ENCODE results near the gene RPTOR. TPM values are rescaled to one million over a fixed set of nuclear protein-coding genes. Genes with fewer than 3 reads are reported as not detected.
A peak's percentile ranks its signal among the peaks of the same experiment; 100 is the strongest.

RPTOR gene
- polyA plus RNA-seq, 4 donors, result 3.2 to 16.5 (median 10.1) TPM

GRCh38 chr17:80889231-80890195 lies 344.9 kb downstream of the RPTOR start:
- H3K36me3 ChIP-seq (ENCODE audit: control insufficient read depth in 3 of 3, insufficient read depth in 2 of 3, low read depth in 1 of 3, low read length in 3 of 3), result peaks cover 3 to 88% (median 8%) of the 10 kb centered on the region in 3 donors
- DNase-seq (no peak), FAIRE-seq (no peak)
- H3K4me3 ChIP-seq (ENCODE audit: low read depth in 1 of 3, low read length in 3 of 3), result no peak overlapping the region
- H3K27ac ChIP-seq (ENCODE audit: low read depth in 1 of 3, low read length in 2 of 3), result peak overlapping the region in 1 of 3 donors; percentile 28
- H3K4me1 ChIP-seq (ENCODE audit: control insufficient read depth in 3 of 3, insufficient read depth in 2 of 3, low read depth in 1 of 3, low read length in 2 of 3), result no peaks in the 10 kb centered on the region
- WGBS, 3 donors, result 80 to 91% (median 84%) methylated on average over 31 to 40 of the region's 40 CpGs
- no peaks in the 10 kb centered on the region for H3K27me3 ChIP-seq (ENCODE audit: control insufficient read depth in 3 of 3, insufficient read depth in 3 of 3, low read length in 3 of 3)
- H3K9me3 ChIP-seq (ENCODE audit: control insufficient read depth in 2 of 2, insufficient read depth in 1 of 2, low read depth in 1 of 2, low read length in 1 of 2), result no peaks in the 10 kb centered on the region

DNA sequence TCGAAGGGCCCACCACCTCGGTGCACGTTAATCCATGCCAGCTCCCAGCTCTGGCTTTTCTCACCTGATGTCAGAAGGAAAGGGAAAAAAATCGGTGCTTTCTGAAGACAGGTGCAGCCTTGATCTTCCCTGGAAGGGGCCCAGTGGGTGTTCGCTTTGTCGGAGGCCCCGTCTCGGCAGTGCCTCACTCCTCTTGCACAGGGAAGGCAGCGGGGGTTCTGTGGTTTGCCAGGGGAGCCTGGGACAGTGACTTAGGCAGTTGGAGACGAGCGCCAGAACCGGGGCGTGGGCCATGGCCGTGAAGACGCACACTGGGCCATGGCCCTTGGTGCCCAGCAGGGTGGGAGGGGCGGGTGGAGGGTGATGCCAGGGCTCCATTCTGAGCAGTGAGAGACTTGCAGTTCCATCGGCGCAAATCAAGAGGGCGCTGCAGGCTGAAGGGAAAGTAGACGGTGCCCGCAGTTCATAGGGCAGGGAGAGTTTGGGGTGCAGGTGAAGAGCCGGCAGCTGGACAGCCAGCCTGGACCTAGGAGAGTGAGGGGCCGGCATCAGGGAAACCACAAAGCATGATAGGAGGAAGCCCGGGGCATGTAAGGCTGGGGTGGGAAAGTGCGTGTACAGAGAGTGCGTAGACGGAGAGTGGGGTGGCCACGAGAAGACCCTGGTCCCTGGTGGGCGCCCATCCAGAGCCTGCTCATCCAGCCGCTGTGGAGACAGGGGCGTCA lies 345.7 kb downstream of the RPTOR start:
- peak overlapping the region in 1 of 3 donors; percentile 28 for H3K27ac ChIP-seq (ENCODE audit: low read depth in 1 of 3, low read length in 2 of 3)
- 89 to 95% (median 91%) methylated on average over 28 to 31 of the region's 31 CpGs for WGBS, 3 donors
- no peak overlapping the region for H3K4me3 ChIP-seq (ENCODE audit: low read depth in 1 of 3, low read length in 3 of 3)
- no peaks in the 10 kb centered on the region for H3K9me3 ChIP-seq (ENCODE audit: control insufficient read depth in 2 of 2, insufficient read depth in 1 of 2, low read depth in 1 of 2, low read length in 1 of 2)
- no peaks in the 10 kb centered on the region for H3K27me3 ChIP-seq (ENCODE audit: control insufficient read depth in 3 of 3, insufficient read depth in 3 of 3, low read length in 3 of 3)
- FAIRE-seq (no peak), DNase-seq (no peak)
- no peaks in the 10 kb centered on the region for H3K4me1 ChIP-seq (ENCODE audit: control insufficient read depth in 3 of 3, insufficient read depth in 2 of 3, low read depth in 1 of 3, low read length in 2 of 3)
- peaks cover 0 to 88% (median 5%) of the 10 kb centered on the region in 3 donors for H3K36me3 ChIP-seq (ENCODE audit: control insufficient read depth in 3 of 3, insufficient read depth in 2 of 3, low read depth in 1 of 3, low read length in 3 of 3)

DNA sequence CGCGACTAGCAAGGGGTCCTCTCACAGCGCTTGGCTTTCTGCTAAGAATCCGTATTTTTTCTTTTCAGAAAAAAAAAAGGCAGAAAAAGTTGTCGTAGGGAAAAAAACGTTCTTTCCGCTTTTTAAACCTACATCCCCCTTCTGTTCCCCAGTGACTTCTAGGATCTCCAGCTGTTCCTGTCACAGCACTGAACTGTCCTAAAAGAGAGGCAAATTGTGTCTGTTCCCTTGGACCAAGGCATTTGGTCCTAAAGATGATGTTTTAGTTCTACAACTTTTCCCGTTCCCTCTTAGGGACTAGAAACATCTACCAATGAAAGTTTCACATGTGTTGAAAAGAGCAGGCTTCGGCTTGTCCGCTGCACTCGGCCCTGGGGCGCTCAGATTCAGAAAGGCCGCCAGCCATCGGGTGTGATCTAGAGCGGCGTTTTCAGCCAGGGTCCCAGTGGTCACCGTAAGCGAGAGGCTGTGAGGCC lies 346.3 kb downstream of the RPTOR start:
- no peak for FAIRE-seq
- Histone ChIP-seq H3K36me3 (ENCODE audit: control insufficient read depth in 3 of 3, insufficient read depth in 2 of 3, low read depth in 1 of 3, low read length in 3 of 3) (peaks cover 0 to 87% (median 4%) of the 10 kb centered on the region in 3 donors), H3K27me3 (ENCODE audit: control insufficient read depth in 3 of 3, insufficient read depth in 3 of 3, low read length in 3 of 3) (no peaks in the 10 kb centered on the region), H3K4me1 (ENCODE audit: control insufficient read depth in 3 of 3, insufficient read depth in 2 of 3, low read depth in 1 of 3, low read length in 2 of 3) (no peaks in the 10 kb centered on the region), H3K27ac (ENCODE audit: low read depth in 1 of 3, low read length in 2 of 3) (peak overlapping the region in 2 of 3 donors; percentile 28 to 46), H3K9me3 (ENCODE audit: control insufficient read depth in 2 of 2, insufficient read depth in 1 of 2, low read depth in 1 of 2, low read length in 1 of 2) (no peaks in the 10 kb centered on the region), H3K4me3 (ENCODE audit: low read depth in 1 of 3, low read length in 3 of 3) (no peak overlapping the region)
- DNase-seq, result no peak
- WGBS, 3 donors, result 63 to 87% (median 74%) methylated on average over 18 of the region's 18 CpGs

DNA sequence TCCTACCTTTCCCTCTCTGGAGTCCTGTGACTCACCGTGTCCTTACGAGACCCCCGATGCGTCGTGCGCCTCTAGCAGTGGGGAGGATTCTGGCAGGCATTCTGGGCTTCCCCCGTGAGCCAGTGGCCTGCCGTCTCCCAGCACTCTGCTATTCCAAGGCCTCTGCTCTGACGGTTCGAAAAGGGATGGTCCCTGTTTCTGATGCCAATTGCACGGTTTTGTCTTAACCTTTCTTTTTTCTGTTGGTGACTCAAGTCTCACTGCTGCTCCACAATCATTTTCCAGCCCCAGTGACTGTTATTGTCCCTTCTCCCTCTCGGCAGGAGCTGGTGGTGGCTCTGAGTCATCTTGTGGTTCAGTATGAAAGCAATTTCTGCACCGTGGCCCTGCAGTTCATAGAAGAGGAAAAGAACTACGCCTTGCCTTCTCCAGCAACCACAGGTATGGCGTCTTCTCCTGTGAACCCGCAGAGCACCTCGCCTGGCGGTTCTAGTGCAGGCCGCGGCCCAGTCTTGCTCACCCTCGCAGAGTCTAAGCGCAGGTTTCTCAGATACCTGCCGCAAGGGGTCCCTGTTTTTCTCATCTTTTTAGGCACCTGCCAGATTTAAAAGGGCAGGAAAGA lies 346.9 kb downstream of the RPTOR start:
- Histone ChIP-seq H3K4me3 (ENCODE audit: low read depth in 1 of 3, low read length in 3 of 3) (no peak overlapping the region), H3K36me3 (ENCODE audit: control insufficient read depth in 3 of 3, insufficient read depth in 2 of 3, low read depth in 1 of 3, low read length in 3 of 3) (peaks cover 0 to 86% (median 4%) of the 10 kb centered on the region in 3 donors), H3K27ac (ENCODE audit: low read depth in 1 of 3, low read length in 2 of 3) (peak overlapping the region in 2 of 3 donors; percentile 28 to 46), H3K27me3 (ENCODE audit: control insufficient read depth in 3 of 3, insufficient read depth in 3 of 3, low read length in 3 of 3) (no peaks in the 10 kb centered on the region), H3K9me3 (ENCODE audit: control insufficient read depth in 2 of 2, insufficient read depth in 1 of 2, low read depth in 1 of 2, low read length in 1 of 2) (no peaks in the 10 kb centered on the region), H3K4me1 (ENCODE audit: control insufficient read depth in 3 of 3, insufficient read depth in 2 of 3, low read depth in 1 of 3, low read length in 2 of 3) (no peaks in the 10 kb centered on the region)
- FAIRE-seq, result no peak
- 64 to 78% (median 72%) methylated on average over 23 of the region's 23 CpGs for WGBS, 3 donors
- peak in 1 of 2 donors; percentile 50 for DNase-seq

DNA sequence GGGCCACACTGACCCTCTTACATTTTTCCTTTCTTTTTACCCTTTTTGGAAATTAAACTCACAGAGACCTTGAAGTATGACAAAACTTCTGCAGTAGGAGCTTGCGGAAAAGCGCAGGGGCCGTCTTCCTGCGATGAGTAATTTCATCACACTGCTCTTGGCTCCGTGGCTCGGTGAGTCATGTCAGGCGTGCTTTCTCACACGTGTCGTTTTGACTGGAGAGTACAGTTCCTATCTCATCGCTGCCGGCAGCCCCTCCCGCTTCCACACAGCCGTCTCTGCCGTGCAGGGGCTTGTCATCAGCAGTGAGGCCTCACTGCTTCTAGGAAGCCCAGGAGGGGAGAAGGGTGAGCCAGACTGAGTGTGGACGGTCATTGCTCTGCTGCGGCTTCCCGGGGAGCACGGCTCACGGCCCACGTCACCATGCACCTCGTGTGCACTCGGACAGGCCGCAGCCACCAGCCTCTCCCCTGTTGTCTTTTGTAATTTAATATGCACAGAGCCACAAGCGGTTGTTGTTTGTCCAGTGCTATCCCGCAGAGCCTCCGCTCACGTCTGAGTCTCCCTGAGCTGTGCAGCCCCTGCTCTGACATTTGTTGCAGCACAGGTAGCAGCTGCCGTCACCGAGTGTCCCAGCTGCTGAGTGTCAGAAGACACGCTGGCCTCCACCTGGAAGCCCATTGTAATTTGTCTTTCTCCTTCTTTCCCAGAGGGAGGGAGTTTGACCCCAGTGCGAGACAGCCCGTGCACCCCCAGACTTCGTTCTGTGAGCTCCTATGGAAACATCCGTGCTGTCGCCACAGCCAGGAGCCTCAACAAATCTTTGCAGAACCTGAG lies 347.6 kb downstream of the RPTOR start:
- no peaks in the 10 kb centered on the region for H3K9me3 ChIP-seq (ENCODE audit: control insufficient read depth in 2 of 2, insufficient read depth in 1 of 2, low read depth in 1 of 2, low read length in 1 of 2)
- H3K27ac ChIP-seq (ENCODE audit: low read depth in 1 of 3, low read length in 2 of 3), result peak overlapping the region in 1 of 3 donors; percentile 28
- no peaks in the 10 kb centered on the region for H3K27me3 ChIP-seq (ENCODE audit: control insufficient read depth in 3 of 3, insufficient read depth in 3 of 3, low read length in 3 of 3)
- H3K4me3 ChIP-seq (ENCODE audit: low read depth in 1 of 3, low read length in 3 of 3), result no peak overlapping the region
- H3K36me3 ChIP-seq (ENCODE audit: control insufficient read depth in 3 of 3, insufficient read depth in 2 of 3, low read depth in 1 of 3, low read length in 3 of 3), result peaks cover 0 to 86% (median 4%) of the 10 kb centered on the region in 3 donors
- FAIRE-seq (no peak), DNase-seq (peak; percentile 10 to 57)
- H3K4me1 ChIP-seq (ENCODE audit: control insufficient read depth in 3 of 3, insufficient read depth in 2 of 3, low read depth in 1 of 3, low read length in 2 of 3), result no peaks in the 10 kb centered on the region
- 77 to 86% (median 77%) methylated on average over 35 of the region's 35 CpGs for WGBS, 3 donors

GRCh38 chr17:80892900-80893603 lies 348.4 kb downstream of the RPTOR start:
- Histone ChIP-seq H3K27ac (ENCODE audit: low read depth in 1 of 3, low read length in 2 of 3) (no peak overlapping the region), H3K9me3 (ENCODE audit: control insufficient read depth in 2 of 2, insufficient read depth in 1 of 2, low read depth in 1 of 2, low read length in 1 of 2) (no peaks in the 10 kb centered on the region), H3K36me3 (ENCODE audit: control insufficient read depth in 3 of 3, insufficient read depth in 2 of 3, low read depth in 1 of 3, low read length in 3 of 3) (peaks cover 0 to 84% (median 4%) of the 10 kb centered on the region in 3 donors), H3K27me3 (ENCODE audit: control insufficient read depth in 3 of 3, insufficient read depth in 3 of 3, low read length in 3 of 3) (no peaks in the 10 kb centered on the region), H3K4me1 (ENCODE audit: control insufficient read depth in 3 of 3, insufficient read depth in 2 of 3, low read depth in 1 of 3, low read length in 2 of 3) (no peaks in the 10 kb centered on the region), H3K4me3 (ENCODE audit: low read depth in 1 of 3, low read length in 3 of 3) (no peak overlapping the region)
- FAIRE-seq, result no peak
- 89 to 95% (median 90%) methylated on average over 30 to 31 of the region's 31 CpGs for WGBS, 3 donors
- DNase-seq, result no peak

GRCh38 chr17:80893604-80894438 lies 349.2 kb downstream of the RPTOR start:
- Histone ChIP-seq H3K4me1 (ENCODE audit: control insufficient read depth in 3 of 3, insufficient read depth in 2 of 3, low read depth in 1 of 3, low read length in 2 of 3) (no peaks in the 10 kb centered on the region), H3K36me3 (ENCODE audit: control insufficient read depth in 3 of 3, insufficient read depth in 2 of 3, low read depth in 1 of 3, low read length in 3 of 3) (peaks cover 0 to 79% (median 0%) of the 10 kb centered on the region in 3 donors), H3K27ac (ENCODE audit: low read depth in 1 of 3, low read length in 2 of 3) (no peak overlapping the region), H3K27me3 (ENCODE audit: control insufficient read depth in 3 of 3, insufficient read depth in 3 of 3, low read length in 3 of 3) (no peaks in the 10 kb centered on the region), H3K9me3 (ENCODE audit: control insufficient read depth in 2 of 2, insufficient read depth in 1 of 2, low read depth in 1 of 2, low read length in 1 of 2) (no peaks in the 10 kb centered on the region), H3K4me3 (ENCODE audit: low read depth in 1 of 3, low read length in 3 of 3) (no peak overlapping the region)
- no peak for DNase-seq
- FAIRE-seq, result no peak
- WGBS, 3 donors, result 93 to 96% (median 93%) methylated on average over 34 of the region's 34 CpGs

Measured in small intestine (tissue), 7 donors.